ENCODE data around the gene TDRD10.

DNA sequence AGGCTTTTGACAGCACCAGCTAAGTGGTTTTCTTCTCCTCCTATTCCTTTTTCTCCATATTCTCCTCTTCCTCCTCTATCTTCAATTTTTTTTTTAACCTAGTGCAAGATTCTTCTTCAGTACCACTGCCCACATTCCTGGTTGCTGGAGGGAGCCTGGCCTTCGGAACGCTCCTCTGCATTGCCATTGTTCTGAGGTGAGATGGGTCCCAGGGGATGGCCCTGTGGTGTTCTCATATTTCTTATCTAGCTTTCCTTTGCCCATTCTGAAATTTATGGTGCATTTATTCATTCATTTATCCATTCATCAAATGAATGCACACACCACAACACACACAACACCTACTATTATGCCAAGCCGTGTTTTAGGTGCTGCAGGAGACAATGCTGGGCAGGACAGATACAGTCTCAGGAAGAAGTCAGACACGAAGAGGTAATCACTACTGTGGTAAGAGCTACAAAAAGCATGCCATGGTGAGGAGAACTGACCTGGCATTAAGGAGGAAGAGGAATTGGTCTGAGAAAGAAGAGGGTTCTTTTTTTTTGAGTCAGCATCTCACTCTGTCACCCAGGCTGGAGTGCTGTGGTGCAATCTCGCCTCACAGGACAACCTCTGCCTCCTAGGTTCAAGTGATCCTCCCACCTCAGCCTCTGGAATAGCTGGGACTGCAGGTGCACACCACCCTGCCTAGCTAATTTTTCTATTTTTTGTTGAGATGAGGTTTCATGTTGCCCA is 47.5 kb upstream of the TDRD10 start:
- TF ChIP-seq, protein P1, sequence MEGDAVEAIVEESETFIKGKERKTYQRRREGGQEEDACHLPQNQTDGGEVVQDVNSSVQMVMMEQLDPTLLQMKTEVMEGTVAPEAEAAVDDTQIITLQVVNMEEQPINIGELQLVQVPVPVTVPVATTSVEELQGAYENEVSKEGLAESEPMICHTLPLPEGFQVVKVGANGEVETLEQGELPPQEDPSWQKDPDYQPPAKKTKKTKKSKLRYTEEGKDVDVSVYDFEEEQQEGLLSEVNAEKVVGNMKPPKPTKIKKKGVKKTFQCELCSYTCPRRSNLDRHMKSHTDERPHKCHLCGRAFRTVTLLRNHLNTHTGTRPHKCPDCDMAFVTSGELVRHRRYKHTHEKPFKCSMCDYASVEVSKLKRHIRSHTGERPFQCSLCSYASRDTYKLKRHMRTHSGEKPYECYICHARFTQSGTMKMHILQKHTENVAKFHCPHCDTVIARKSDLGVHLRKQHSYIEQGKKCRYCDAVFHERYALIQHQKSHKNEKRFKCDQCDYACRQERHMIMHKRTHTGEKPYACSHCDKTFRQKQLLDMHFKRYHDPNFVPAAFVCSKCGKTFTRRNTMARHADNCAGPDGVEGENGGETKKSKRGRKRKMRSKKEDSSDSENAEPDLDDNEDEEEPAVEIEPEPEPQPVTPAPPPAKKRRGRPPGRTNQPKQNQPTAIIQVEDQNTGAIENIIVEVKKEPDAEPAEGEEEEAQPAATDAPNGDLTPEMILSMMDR (IDR thresholded peaks at IDR 0.05 in 8 of 11, conservative IDR thresholded peaks at IDR 0.05 in 3 of 11) = no peak
- no peak for TF ChIP-seq POLR2A (IDR thresholded peaks at IDR 0.05)

Data from spleen (tissue), 7 donors.